Activated T-helper 1 cell treated with Interleukin-2 at 50 U/mL for 16 hours (primary cell): Measurements from ENCODE around the gene ZC3H4.

Source experiments
- DNase-seq: peaks from one replicate; pipeline ENCODE4 v3.0.0-alpha.2; 2020; ENCODE audit warnings: low read depth

The ZC3H4 gene

GRCh38 chr19:47133021-47133471 is 19.5 kb upstream of the ZC3H4 start:
- no peak for DNase-seq

- DNase-seq, result no peak
Measured at GRCh38 chr19:47132194-47132852, 18.7 kb upstream of the ZC3H4 start.

GRCh38 chr19:47130589-47131227 is 17.1 kb upstream of the ZC3H4 start, which contains the start of gene SAE1:
Gene SAE1 (plus strand): TSS chr19:47130835. CDS start chr19:47130931, 96 bp downstream.
- DNase-seq, result peak; percentile 90

- no peak for DNase-seq
Measured at GRCh38 chr19:47130120-47130588, 16.6 kb upstream of the ZC3H4 start.

GRCh38 chr19:47129579-47129978 is 16.0 kb upstream of the ZC3H4 start:
- DNase-seq, result no peak

GRCh38 chr19:47125669-47125938 is 12.0 kb upstream of the ZC3H4 start:
- no peak for DNase-seq

GRCh38 chr19:47124937-47125668 is 11.5 kb upstream of the ZC3H4 start:
- no peak for DNase-seq

- DNase-seq, result no peak
Measured at GRCh38 chr19:47123406-47123805, 9.8 kb upstream of the ZC3H4 start.

- DNase-seq, result no peak
Measured at GRCh38 chr19:47122359-47123335, 9.1 kb upstream of the ZC3H4 start.

GRCh38 chr19:47120470-47121067 is 7.0 kb upstream of the ZC3H4 start:
- DNase-seq, result no peak

- no peak for DNase-seq
Measured at GRCh38 chr19:47113850-47114651, 475 bp upstream of the ZC3H4 start.

GRCh38 chr19:47112166-47112996 is 1.2 kb downstream of the ZC3H4 start:
- peak; percentile 85 for DNase-seq

- DNase-seq, result no peak
Measured at GRCh38 chr19:47111682-47112165, 1.9 kb downstream of the ZC3H4 start.

GRCh38 chr19:47111006-47111621 is 2.5 kb downstream of the ZC3H4 start:
- DNase-seq, result no peak

GRCh38 chr19:47110521-47111005 is 3.0 kb downstream of the ZC3H4 start:
- DNase-seq, result peak; percentile 45

- no peak for DNase-seq
Measured at GRCh38 chr19:47109541-47110375, 3.8 kb downstream of the ZC3H4 start.

GRCh38 chr19:47109177-47109540 is 4.4 kb downstream of the ZC3H4 start:
- DNase-seq, result no peak
